RWPE1 (cell line): ENCODE results near the gene GJA1.
"Not testable (repeated sequence)": the region's sequence is repeated elsewhere in the genome, so short reads cannot be mapped to it uniquely, and the experiment has no call there.

ENCODE experiments used
- CTCF ChIA-PET: fragments of 350-600 bp; sonication (Branson Sonifier 250); formaldehyde crosslinking; extraction: SDS; loops from one replicate; lab custom pipeline; 2021; lab: Yijun Ruan, JAX
- POLR2A ChIA-PET: fragments of 400-600 bp; formaldehyde crosslinking; extraction: SDS; loops from one replicate; lab custom pipeline; 2020; ENCODE audit warnings: antibody characterized with exemption; ENCODE audit not compliant: low non-redundant PET; lab: Yijun Ruan, JAX
- DNase-seq: peaks from one replicate; pipeline ENCODE4 v3.0.0; 2012; ENCODE audit warnings: low spot score
- H3K27ac ChIP-seq: fragments of 450-650 bp; 2 replicates; pipeline ENCODE4 v1.5.1; 2017
- TF ChIP-seq, protein P1 (sequence below): fragments of 450-650 bp; conservative IDR thresholded peaks from 2 replicates; pipeline ENCODE4 v1.5.1; 2017; ENCODE audit warnings: low read depth, mild to moderate bottlenecking

GJA1 gene

DNA sequence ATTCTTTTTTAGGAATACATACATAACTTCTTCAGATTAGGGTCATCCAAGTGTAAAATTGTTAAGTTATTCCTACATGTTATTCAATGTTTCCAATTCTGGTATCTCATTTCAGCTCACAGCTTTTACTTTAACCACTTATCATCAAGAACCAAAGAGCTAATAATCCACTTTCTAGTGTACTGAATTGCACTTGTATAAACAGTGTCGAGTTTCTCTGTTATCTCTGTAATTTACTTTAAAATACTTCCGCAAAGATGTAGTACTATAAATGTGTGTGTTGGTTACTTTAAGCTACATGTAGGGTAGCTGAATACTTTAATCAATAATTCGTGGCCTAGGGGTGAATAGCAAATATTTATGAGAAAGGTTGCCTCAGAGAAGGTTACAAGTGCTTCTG, 8.8 kb upstream of the GJA1 start:
- TF ChIP-seq, protein P1, sequence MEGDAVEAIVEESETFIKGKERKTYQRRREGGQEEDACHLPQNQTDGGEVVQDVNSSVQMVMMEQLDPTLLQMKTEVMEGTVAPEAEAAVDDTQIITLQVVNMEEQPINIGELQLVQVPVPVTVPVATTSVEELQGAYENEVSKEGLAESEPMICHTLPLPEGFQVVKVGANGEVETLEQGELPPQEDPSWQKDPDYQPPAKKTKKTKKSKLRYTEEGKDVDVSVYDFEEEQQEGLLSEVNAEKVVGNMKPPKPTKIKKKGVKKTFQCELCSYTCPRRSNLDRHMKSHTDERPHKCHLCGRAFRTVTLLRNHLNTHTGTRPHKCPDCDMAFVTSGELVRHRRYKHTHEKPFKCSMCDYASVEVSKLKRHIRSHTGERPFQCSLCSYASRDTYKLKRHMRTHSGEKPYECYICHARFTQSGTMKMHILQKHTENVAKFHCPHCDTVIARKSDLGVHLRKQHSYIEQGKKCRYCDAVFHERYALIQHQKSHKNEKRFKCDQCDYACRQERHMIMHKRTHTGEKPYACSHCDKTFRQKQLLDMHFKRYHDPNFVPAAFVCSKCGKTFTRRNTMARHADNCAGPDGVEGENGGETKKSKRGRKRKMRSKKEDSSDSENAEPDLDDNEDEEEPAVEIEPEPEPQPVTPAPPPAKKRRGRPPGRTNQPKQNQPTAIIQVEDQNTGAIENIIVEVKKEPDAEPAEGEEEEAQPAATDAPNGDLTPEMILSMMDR, result no peak
- ChIA-PET CTCF (interaction anchor here (0.8 kb wide), 1 partner anchor 9 kb away, joined by 4 read pairs; the partner anchor contains the start of gene GJA1), POLR2A (no interaction called here)
- H3K27ac ChIP-seq, result no peak overlapping the region
- no peak for DNase-seq

DNA sequence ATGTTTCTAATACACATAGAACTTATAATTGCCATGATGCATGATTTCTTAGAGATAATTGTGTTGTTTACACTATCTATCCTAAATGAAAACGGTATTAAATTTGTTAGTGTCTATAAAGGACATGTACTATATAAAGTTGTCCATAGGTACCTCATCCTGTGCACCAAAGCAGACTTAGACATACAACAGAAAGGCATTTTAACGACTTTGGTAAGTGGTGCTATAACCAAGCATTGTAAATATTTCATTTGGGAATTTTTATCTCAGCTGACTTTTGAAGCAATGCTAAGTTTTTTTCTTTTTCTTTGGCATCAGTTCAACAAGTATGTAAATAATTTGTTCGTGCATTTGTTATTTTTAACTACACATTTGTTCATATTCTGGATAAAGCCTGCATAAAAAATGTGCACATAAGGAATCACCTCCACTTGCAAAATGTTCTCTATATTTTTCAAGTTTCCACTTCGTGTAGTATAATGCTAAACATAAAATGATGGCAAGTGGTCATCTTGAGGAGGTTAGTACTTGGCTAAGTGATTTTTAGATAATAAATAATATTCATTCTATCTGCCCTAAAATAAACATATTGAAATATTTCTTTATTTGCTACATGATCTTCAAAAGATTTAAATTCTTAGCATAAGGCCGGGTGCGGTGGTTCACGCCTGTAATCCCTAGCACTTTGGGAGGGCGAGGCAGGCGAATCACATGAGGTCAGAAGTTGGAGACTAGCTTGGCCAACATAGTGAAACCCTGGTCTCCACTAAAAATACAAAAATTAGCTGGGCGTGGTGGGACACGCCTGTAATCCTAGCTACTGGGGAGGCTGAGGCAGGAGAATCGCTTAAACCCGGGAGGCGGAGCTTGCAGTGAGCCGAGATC, 6.3 kb upstream of the GJA1 start:
- POLR2A ChIA-PET, result no interaction called here
- no peak overlapping the region for H3K27ac ChIP-seq
- CTCF ChIA-PET, result no interaction called here
- no peak for DNase-seq
- TF ChIP-seq, protein P1, result no peak

DNA sequence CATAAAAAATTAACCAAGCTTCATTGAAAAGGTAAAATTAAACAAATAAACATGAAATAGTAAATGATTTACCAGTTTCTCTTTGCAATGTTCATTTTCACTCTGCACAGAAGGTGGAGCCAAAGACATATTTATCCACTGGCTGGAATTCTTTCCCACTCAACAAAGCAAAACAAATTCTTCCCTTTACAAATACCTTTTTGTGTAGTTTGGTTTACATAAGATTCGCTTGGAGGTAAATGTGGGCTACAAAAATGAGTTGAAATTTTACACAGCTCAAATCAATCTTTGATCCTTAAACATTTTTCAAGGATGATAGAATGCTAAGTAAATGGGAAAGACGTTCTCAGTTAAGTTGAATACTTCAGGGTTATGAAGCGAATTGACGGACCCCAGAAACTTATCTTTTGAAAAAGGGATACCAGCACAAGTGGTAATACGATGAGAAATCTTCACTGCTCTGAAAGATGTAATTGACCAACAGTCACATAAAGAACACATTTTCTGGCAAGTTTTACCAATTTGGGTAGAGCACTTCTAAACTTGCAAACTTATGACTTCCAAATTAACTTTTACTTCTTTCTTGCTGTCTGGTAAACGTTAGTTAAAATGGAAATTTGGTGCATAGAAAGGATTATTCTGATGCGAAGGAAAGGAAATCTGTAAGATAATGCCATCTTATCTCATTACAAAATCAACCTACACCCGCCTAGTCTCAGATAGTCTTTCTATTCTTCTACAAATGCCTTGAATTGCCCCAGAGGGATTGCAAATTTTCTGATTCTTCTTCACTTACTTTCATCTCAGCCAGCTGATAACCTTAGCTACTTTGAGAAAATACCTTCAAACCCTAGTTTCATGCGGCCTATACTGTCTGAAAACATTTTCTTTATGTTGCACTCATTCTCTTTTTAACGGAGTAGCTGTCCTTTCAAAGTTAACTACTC, 4.7 kb upstream of the GJA1 start:
- POLR2A ChIA-PET, result no interaction called here
- H3K27ac ChIP-seq, result no peak overlapping the region
- peak; percentile 26 for DNase-seq

DNA sequence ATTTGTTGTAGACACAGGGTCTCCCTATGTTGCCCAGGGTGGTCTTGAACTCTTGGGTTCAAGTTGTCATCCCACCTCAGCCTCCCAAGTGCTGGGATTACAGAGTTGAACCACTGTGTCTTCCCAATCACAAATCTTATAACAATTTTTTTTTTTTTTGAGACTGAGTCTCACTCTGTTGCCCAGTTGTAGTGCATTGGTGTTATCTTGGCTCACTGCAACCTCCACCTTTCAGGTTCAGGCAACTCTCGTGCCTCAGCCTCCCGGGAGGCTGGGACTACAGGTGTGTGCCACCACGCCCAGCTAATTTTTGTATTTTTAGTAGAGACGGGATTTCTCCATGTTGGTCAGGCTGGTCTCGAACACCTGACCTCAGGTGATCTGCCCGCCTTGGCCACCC, 3.7 kb upstream of the GJA1 start:
- DNase-seq, H3K27ac ChIP-seq, POLR2A ChIA-PET: not testable (repeated sequence)
- CTCF ChIA-PET, result interaction anchor here (0.6 to 1.0 kb wide), 3 partner anchors 134 to 740 kb away, joined by 3 to 4 read pairs (median 3); no protein-coding TSS in a partner anchor

More for the DNA sequence above, 4.7 kb upstream of the GJA1 start:
- TF ChIP-seq, protein P1, result peak; percentile 75
- CTCF ChIA-PET, result interaction anchor here (0.6 to 1.0 kb wide), 4 partner anchors 135 to 1004 kb away, joined by 3 to 4 read pairs (median 3); no protein-coding TSS in a partner anchor

DNA sequence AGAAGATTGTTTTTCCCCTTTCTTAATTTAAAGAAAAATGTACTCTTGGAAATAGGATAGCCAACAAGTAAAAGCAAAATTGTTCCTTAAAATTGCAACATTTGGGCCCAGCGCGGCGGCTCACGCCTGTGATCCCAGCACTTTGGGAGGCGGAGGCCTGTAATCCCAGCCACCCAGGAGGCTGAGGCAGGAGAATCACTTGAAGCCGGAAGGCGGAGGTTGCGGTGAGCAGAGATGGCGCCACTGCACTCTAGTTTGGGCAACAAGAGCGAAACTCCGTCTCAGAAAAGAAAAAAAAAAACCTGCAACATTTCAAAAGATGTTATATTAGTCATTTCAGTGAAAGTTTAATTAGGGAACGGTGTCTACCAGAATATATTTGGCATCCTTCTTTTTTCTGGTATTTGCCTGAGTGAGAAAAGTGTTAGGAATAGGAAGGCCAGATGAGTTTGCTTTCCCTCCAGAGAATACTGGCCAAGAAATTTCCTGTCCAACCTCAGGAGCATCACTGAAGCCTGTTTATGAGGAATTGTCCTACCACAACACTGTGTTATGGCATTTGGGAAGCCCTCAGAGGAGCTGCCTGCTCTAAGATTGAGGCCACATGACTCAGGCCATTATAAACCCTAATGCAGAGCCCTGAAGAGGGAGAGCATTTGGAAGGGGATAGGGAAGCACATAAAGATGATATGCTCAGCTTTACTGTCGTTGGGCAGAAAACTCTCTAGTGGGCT, 1.2 kb upstream of the GJA1 start:
- TF ChIP-seq, protein P1, result no peak
- H3K27ac ChIP-seq, result no peak overlapping the region
- CTCF ChIA-PET, result no interaction called here
- POLR2A ChIA-PET, result no interaction called here
- no peak for DNase-seq

DNA sequence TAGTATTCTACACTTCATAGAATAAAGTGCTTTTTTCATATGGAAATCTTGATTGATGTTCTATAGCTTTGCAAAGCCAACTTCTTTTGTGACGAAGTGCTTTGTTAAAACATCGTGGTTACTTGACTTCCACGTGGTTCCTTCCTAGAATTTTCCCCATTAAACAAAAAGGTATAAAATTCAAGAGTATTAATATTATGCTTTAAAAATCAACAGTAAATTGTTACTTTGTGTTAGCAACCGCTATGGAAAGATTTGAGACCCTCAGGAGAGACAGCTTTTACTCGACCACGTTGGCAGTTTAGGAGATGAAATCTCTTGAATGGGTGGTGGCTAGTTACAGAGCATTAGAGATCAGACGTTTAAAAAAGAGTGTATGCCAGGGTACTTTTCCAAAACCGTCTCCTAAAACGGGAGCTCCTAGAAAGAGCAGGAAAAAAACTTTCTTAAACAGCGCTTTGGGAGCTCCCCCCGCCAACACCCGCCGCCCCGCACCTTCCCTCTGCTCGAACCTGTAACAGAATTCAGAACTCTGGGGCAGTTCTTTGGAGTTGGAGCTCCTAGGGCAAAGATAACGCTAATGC, 920 bp downstream of the GJA1 start:
- ChIA-PET POLR2A (no interaction called here), CTCF (interaction anchor here (0.6 kb wide), 2 partner anchors 442 to 1056 kb away, joined by 3 to 4 read pairs; no protein-coding TSS in a partner anchor)
- peak; percentile 3 for DNase-seq
- H3K27ac ChIP-seq, result peak overlapping the region; percentile 80
- TF ChIP-seq, protein P1, result no peak
